ENCODE results near the gene PGAP6.
"Not testable (repeated sequence)": the region's sequence is repeated elsewhere in the genome, so short reads cannot be mapped to it uniquely, and the experiment has no call there.

Gene PGAP6

GRCh38 chr16:363766-364490, 17.9 kb downstream of the PGAP6 start:
- no peak for DNase-seq

DNA sequence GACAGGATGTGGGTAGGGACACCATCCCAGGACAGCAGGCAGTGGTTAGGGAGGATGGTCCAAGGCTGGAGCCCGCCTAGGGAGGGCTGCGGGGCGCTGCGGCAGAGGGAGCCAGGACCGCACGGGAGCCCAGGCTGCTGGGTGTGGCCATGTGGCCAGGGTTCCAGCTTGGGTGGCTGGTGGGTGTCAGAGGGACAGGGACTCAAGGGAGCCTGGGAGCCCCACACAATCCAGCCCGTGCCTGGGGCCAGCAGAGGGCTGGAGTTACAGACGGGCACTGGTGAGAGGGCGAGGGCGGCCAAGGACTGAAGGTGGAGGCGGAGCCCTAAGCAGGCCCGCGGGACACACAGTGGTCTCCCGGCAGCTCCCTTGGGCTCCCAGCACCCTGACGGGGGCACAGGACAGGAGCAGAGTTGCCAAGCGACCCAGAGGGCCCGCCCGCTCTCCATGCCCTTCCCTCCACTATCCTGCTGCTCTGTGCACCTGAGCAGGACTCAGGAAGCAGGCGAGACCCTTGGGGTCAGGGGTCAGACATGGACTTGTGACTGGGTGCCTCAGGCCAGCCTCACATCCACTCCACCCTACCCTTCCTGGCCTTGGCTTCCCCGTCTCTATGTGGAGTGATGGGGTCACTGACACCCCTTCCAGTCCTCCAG, 18.5 kb downstream of the PGAP6 start:
- no peak for DNase-seq

DNA sequence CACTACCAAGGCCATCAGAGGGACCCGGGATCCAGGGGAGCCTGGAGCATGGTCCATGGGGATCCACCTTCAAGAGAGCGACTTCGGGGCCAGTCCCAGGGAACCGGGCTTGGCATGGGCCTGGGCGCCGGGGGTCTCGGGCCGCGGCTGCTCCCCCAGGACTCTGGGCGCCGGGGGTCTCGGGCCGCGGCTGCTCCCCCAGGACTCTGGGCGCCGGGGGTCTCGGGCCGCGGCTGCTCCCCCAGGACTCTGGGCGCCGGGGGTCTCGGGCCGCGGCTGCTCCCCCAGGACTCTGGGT, 19.1 kb downstream of the PGAP6 start:
- not testable (repeated sequence) for DNase-seq

GRCh38 chr16:361872-362701, 19.7 kb downstream of the PGAP6 start:
- peak; percentile 46 to 52 (median 48) for DNase-seq

GRCh38 chr16:361341-361871, 20.4 kb downstream of the PGAP6 start:
- no peak for DNase-seq

DNA sequence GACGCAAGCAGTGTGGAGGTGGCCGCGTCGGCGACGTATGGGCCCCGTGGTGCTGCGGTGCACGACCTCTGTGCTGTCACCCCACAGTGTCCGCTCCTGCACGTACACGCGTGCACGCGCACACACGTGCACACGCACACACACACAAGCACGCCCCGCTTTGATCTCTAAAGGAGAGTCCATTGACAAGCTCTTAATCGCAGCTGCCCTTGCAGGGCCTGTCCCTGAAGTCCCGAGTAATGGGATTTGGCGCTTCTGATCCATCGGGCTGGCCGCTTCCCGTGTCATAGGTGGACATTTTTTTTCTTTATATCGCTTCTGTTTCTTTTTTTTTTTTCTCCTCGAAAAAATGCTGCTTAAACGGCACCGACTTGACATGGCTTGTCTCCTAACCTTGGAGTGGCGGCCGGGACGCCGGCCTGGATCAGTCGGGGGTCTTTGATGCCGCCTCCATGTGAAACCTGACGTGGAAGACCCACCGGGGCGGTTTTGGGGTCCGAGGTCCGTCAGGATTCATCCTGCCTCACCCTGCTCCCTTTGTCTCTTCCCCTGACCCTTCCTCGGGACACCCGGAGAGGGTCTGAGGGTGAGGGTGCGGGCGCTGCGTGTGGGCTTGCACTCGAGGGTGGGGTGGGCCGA, 21.0 kb downstream of the PGAP6 start:
- DNase-seq, result no peak

GRCh38 chr16:359871-360697, 21.7 kb downstream of the PGAP6 start:
- no peak for DNase-seq

DNA sequence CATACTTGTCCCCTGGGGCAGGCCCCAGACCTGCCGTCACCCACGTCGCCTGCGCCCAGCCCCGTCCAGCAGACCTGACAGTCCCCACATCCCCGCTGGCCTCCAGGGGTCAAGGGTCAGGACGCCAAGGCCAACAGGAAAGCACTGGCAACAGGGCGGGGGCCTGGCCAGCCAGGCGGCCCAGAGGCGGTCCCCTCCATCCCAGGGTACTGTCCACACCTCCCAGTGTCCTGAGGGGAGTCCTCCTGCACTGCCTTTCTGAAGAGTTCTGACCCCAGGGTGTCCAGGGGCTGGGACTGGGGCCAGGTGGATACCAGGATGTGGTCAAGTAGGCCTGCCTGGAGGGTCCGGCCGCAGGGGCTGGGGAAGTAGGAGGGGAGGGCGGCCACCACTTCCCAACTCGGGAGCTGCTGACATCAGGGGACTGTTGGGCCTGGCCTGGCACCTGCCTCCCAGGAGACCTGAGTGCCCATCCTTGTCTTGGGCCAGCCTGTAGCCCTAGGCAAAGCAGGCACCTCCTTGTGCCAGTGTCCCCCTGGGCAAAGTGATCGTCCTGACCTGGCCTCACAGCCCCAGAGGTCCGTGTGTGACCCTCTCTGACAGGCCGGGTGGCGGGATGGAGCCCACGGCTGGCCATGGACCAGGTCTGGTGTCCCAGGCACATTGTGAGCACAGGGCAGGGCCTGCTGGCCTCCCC, 22.6 kb downstream of the PGAP6 start:
- DNase-seq, result no peak

DNA sequence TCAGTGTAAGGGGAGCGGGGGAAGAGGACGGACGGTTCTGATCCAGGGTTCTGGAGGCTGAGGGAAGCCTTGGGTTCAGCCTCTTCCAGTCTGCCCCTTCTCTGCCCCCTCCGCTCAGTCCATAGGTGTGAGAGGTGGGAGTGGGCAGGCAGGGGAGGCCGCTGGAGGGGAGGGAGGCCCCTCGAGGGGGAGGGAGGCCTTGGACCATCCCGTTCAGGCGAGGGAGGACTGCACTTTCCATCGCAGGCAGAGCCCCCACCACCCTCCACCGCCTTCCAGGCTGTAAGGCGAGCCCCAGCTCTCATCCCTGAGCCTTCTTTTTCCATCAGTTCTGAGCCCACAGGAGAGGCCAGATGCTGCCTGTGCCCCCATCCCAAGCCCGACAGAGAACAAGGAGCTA, 25.0 kb downstream of the PGAP6 start:
- no peak for DNase-seq

GRCh38 chr16:354971-355461, 26.8 kb downstream of the PGAP6 start:
- peak in 2 of 4 experiments; percentile 33 for DNase-seq

GRCh38 chr16:354291-354881, 27.4 kb downstream of the PGAP6 start:
- no peak for DNase-seq

DNA sequence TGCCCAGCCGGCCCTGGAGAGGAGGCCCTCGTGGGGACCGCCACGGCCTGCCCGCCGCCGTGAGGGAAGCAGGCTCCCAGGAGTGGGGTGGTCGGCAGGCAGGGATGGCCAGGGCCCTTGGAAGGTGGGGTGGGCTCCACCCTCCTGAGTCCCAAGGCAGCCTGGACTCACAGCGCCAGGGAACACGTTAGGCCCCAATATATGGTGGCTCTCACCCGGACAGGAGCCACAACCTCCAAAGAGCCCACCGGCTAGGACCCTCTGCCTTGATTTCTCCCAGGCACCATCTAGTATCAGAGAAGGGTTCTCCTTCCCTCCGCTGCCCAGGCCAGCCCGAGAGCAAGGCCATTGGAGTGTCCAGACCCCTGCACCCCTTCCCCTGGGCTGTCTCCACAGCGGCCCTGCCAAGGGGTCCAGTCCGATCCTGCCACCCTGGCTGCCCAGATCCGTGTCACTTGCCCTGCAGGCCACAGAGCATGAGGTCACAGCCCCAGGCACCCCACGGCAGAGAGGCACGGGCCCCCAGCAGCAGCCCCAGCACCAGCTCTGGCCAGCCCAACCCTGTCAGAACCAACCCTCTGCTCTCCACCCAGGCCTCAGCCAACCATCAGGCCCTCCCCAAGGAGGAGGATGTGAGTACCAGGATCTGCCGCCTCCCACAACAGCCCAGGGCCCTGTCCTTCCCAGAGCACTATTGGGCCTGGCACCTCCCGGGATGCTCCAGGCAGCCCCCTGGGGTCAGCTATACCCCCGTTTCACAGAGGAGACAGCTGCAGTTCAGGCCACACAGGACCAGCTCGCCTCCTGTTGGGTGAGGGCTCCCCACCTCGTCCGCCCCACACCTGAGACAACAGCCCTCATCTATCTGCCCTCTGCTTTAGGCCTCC, 28.1 kb downstream of the PGAP6 start:
- no peak for DNase-seq

- DNase-seq, result peak; percentile 100
Measured at GRCh38 chr16:352547-353403, 29.0 kb downstream of the PGAP6 start, which contains the start of gene AXIN1. Gene AXIN1 (minus strand): TSS chr16:352723. CDS start chr16:347025, 5,698 bp downstream.

DNA sequence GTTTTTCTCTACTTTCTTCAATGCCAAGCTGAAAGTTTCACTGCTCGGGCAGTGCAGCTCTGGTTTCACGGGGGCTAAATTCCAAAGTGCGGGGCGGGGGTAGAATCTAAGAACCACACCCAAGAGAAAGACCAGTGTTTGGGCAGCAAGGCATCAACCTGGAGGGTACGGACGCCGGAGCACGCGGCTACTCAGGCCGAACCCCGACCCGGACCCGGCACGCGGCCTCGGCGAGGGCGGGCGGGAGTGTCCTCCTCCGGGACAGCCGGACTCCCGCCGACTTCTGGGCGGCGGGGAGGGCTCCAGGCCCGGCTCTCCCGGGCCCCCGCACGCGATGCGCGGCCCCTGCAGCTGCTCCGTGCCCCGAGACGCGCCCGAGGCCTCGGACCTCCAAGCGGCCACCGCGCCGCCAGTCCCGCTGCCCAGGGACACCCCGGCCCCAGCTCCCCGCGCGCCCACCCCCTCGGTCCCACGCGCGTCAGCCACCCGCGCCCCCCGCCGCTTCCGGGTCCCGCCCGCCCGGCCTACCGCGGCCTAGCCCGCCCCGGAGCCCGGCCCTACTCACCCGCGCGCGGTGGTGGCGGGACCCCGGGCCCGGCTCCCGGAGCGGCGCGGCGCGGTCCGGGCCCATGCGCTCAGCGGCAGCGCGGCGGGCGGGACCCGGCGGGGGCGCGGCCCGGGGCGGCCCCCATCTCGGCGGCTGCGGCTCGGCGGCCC, 29.8 kb downstream of the PGAP6 start:
- peak in 2 of 4 experiments; percentile 24 to 42 for DNase-seq

GRCh38 chr16:350203-350602, 31.6 kb downstream of the PGAP6 start:
- no peak for DNase-seq

DNA sequence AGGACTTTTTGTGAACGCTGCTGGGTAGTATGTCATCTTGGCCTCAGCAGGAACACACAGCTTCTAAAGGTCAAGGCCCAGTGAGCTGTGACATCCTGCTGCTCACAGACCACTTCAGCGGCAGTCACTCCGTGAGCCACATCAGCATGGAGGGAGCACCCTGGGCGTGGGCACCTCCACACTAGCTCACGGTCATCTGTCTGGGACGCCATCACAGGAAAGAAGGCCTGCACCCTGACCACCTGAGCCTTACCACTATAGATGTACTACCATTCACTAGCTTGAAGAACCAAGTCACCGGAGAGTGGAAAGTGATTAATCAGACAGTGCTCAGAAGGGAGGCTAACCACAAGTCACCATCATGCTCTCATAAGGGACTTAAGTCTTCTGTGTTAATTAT, 32.6 kb downstream of the PGAP6 start:
- DNase-seq, result no peak

DNA sequence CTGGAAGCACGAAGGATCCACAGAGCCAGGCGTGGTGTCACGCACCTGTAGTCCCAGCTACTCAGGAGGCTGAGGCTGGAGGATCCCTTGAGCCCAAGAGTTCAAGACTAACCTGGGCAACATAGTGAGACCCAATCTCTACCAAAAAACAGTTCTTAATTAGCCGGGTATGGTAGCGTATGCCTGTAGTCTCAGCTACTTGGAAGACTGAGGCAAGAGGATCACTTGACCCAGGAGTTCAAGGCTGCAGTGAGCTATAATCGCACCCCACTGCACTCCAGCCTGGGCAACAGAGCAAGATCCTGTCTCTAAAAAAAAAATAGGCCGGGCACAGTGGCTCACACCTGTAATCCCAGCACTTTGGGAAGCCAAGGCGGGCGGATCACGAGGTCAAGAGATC, 33.3 kb downstream of the PGAP6 start:
- not testable (repeated sequence) for DNase-seq

DNA sequence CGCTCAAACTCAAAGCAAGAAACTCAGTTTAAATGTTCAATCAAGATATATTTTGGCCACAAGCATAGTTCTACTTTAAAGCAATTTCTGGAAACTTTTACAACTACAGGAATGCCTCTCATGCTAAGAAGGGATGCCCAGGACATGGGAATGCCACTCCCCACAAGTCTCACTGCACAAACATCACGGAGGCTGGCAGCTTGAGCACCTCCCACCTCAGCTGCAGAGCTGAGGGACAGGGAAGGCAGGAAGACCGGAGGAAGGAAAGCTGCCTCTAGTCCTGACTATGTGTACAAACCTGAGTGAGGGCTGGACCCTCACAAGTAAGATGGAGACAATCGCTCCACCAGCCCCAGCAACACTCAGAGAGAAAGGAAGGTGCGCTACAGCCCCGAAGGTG, 34.6 kb downstream of the PGAP6 start:
- DNase-seq, result no peak

Measured in activated CD4-positive, CD25-positive, alpha-beta regulatory T cell (primary cell).